Measurements from ENCODE around the gene ZNF208.
"Not testable (repeated sequence)": the region's sequence is repeated elsewhere in the genome, so short reads cannot be mapped to it uniquely, and the experiment has no call there.

ZNF208 gene

DNA sequence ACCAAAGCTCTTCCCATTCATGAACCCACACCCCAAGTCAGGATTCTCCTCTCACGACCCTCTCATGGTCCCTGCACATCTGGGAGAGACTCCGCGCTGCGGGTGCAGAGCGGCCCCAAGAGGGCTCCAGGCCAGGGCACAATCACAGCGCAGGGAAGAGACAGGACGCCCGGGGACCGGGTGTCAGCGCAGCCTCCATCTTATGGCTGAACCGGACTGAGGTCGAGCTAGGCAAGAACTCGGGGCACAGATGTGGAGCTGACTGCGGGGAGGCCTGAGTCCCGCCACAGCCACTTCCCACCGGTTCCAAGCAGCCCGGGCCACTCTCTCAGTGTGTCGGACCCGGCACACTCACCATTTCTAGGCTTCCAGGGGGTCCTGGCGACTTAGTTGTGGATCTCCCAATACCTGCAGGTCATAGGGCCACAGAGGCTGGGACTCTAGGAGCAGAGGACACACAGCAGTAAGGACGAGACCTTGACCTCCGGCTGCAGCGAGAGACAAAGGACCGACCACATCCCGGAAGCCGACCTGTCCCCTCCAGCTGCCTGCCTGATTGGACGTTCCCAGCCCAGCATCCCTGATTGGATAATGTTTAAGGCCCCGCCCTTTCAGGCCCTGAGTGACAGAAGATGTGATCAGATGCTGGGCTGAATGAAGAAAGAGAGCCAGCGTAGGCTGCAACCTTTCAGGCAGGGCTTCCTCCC is at the start of gene ZNF208:
TSS of gene ZNF208 (minus strand) at position 507 of the 707 bp plus-strand sequence. CDS start at position 358, 149 bp downstream.
- peak within 1 kb of the TSS; percentile 72 for H3K4me3 Mint-ChIP-seq
- H3K4me1 Mint-ChIP-seq; H3K36me3 Mint-ChIP-seq (ENCODE audit: insufficient read depth); H3K27me3 Mint-ChIP-seq; H3K9me3 Mint-ChIP-seq: not testable (repeated sequence)
- peak; percentile 62 for ATAC-seq (replicated peaks; ENCODE audit: extremely low read depth, poor library complexity, severe bottlenecking)
- peak in 1 of 2 donors; percentile 13 for DNase-seq (ENCODE audit: low spot score in 2 of 2)
- H3K27ac Mint-ChIP-seq (ENCODE audit: low read depth), result peak within 1 kb of the TSS; percentile 62

DNA sequence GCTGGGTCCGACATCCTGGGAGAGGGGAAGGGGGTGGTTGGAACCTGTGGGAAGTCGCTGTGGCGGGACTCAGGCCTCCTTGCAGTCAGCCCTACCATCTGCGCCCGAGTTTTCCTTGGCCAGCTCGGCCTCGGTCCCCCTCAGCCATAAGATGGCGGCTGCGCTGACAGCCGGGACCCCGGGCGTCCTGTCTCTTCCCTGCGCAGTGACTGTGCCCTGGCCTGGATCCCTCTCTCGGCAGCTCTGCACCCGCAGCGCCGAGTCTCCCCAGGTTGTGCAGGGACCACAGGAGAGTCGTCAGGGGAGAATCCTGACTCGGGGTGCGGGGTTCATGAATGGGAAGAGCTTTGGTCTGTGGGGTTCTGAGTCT is 41.9 kb upstream of the ZNF208 start:
- ATAC-seq (replicated peaks; ENCODE audit: extremely low read depth, poor library complexity, severe bottlenecking) (peak; percentile 33), DNase-seq (ENCODE audit: low spot score in 2 of 2) (peak in 1 of 2 donors; percentile 14)
- Mint-ChIP-seq H3K27me3 (no peaks in the 10 kb centered on the region), H3K36me3 (ENCODE audit: insufficient read depth) (peaks cover 6% of the 10 kb centered on the region), H3K9me3 (no peaks in the 10 kb centered on the region), H3K27ac (ENCODE audit: low read depth) (peak overlapping the region; percentile 92), H3K4me1 (peaks cover 7% of the 10 kb centered on the region), H3K4me3 (peak overlapping the region; percentile 95)

DNA sequence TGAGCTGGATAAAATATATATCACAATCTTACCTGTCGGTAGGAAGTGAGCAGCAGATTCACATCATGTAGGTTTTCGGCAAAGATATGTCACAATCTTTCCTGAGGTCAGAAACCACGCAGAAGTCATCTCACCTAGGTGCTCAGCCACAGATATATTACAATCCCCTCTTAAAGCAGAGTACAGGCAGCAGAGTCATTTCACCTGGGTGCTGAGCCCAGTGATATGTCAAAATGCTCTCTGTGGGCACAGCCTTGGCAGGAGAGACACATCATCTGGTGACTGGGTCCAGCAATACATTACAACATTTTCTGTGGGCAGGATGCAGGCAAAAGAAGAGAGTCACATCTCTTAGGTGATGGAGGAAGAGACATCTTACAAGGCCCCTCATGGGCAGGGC is 30.4 kb upstream of the ZNF208 start:
- H3K9me3 Mint-ChIP-seq; ATAC-seq (replicated peaks; ENCODE audit: extremely low read depth, poor library complexity, severe bottlenecking); H3K36me3 Mint-ChIP-seq (ENCODE audit: insufficient read depth); H3K4me1 Mint-ChIP-seq; DNase-seq (ENCODE audit: low spot score in 2 of 2); H3K27ac Mint-ChIP-seq (ENCODE audit: low read depth); H3K27me3 Mint-ChIP-seq; H3K4me3 Mint-ChIP-seq: not testable (repeated sequence)

DNA sequence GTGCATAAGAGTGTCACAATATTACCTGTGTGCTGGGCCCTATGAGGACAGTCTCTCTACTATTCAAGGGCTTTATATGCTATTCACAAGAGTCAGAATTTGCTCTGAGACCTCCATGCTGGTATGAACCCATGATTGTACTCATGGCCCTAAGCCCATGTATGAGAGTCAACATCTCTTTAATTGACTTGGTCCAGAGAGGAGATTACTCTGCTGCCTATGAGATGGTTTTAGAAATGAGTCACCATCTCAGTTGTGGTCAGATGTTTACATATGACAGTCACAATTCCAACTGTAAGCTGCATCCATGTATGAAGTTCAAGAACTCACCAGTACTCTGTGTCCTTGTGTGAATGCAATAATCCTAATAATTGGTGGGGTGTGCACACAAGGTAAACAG is 19.9 kb upstream of the ZNF208 start:
- Mint-ChIP-seq H3K27ac (ENCODE audit: low read depth) (no peak overlapping the region), H3K4me3 (no peak overlapping the region), H3K36me3 (ENCODE audit: insufficient read depth) (peaks cover 2% of the 10 kb centered on the region), H3K27me3 (no peaks in the 10 kb centered on the region), H3K4me1 (no peaks in the 10 kb centered on the region), H3K9me3 (peaks cover 5% of the 10 kb centered on the region)
- no peak for ATAC-seq (replicated peaks; ENCODE audit: extremely low read depth, poor library complexity, severe bottlenecking)
- no peak for DNase-seq (ENCODE audit: low spot score in 2 of 2)

DNA sequence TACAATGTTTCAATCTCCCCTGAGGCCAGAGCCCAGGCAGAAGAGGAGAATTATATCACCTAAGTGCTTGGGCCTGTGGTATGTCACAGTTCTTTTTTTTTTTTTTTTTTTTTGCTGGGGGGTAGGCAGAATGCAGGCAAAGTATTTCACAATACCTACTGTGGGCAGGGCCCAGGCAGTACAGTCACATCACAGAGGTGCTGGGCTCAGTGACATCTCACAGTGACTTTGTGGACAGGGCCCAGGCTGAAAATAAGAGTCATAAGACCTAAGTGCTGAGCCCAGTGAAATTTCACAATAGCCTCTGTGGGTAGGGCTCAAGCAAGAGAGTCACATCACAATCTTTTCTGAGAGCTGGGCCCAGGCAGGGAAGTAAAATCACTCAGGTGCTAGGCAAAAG is 15.9 kb upstream of the ZNF208 start:
- H3K9me3 Mint-ChIP-seq, result peaks cover 5% of the 10 kb centered on the region
- H3K4me3 Mint-ChIP-seq, result no peak overlapping the region
- H3K36me3 Mint-ChIP-seq (ENCODE audit: insufficient read depth), result peaks cover 2% of the 10 kb centered on the region
- H3K4me1 Mint-ChIP-seq, result no peaks in the 10 kb centered on the region
- no peak for ATAC-seq (replicated peaks; ENCODE audit: extremely low read depth, poor library complexity, severe bottlenecking)
- H3K27ac Mint-ChIP-seq (ENCODE audit: low read depth), result no peak overlapping the region
- DNase-seq (ENCODE audit: low spot score in 2 of 2), result no peak
- H3K27me3 Mint-ChIP-seq, result no peaks in the 10 kb centered on the region

DNA sequence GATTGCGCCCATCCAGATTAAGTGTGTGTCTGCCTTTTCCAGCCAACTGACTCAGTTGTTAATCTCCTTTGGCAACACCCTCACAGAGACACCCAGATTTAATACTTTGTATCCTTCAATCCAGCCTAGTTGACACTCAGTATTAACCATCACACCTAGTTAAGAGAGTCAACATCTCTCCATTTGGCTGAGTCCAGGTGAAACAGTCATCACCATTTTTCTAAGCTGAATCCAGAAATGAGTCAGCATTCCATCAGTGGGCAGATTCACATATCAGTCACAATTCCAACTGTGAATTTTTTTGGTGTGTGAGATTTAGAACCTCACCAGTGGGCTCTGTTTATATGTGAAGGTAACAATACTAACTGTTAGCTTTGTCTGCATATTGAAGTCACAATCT is 14.8 kb upstream of the ZNF208 start:
- H3K9me3 Mint-ChIP-seq; DNase-seq (ENCODE audit: low spot score in 2 of 2): not testable (repeated sequence)

DNA sequence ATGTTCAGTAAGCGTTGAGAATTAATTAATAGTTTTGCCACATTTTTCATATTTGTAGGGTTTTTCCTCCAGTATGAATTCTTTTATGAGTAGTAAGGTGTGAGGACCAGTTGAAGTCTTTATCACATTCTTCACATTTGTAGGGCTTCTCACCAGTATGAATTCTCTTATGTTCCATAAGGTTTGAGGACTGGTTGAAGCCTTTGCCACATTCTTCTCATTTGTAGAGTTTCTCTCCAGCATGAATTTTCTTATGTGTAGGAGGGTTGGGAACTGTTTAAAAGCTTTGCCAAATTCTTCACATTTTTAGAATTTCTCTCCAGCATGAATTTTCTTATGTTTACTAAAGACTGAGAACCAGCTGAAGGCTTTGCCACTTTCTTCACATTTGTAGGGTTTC is 40.3 kb downstream of the ZNF208 start:
- Mint-ChIP-seq H3K4me1 (no peaks in the 10 kb centered on the region), H3K27ac (ENCODE audit: low read depth) (no peak overlapping the region), H3K36me3 (ENCODE audit: insufficient read depth) (no peaks in the 10 kb centered on the region), H3K9me3 (peaks cover 6% of the 10 kb centered on the region), H3K27me3 (no peaks in the 10 kb centered on the region), H3K4me3 (no peak overlapping the region)
- ATAC-seq (replicated peaks; ENCODE audit: extremely low read depth, poor library complexity, severe bottlenecking) (no peak), DNase-seq (ENCODE audit: low spot score in 2 of 2) (no peak)

More for the DNA sequence above, 14.8 kb upstream of the ZNF208 start:
- not testable (repeated sequence) for H3K27me3 Mint-ChIP-seq; H3K27ac Mint-ChIP-seq (ENCODE audit: low read depth); H3K4me1 Mint-ChIP-seq; H3K4me3 Mint-ChIP-seq; ATAC-seq (replicated peaks; ENCODE audit: extremely low read depth, poor library complexity, severe bottlenecking); H3K36me3 Mint-ChIP-seq (ENCODE audit: insufficient read depth)

DNA sequence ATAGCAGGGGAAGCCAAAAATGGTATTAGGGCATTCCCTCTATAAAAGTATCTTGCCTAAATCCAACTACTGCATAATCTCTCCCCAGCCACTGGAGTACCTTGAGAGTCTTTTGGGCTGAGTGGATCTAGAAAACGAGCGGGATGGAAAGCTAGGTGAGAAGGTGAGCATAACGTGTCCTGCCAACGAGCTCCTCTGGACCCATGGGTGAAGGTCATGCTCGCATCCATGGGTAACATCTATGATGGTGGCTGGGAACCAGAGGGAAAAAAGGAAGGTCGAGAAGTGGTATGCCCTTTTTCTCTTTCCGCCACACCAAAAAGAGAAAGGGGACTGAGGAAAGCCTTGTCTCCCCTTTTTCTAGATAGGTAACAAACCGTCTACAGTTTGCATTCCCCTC is 63.0 kb downstream of the ZNF208 start:
- no peak for ATAC-seq (replicated peaks; ENCODE audit: extremely low read depth, poor library complexity, severe bottlenecking)
- no peak overlapping the region for H3K4me3 Mint-ChIP-seq
- peaks cover 15% of the 10 kb centered on the region for H3K9me3 Mint-ChIP-seq
- no peaks in the 10 kb centered on the region for H3K27me3 Mint-ChIP-seq
- no peak for DNase-seq (ENCODE audit: low spot score in 2 of 2)
- no peaks in the 10 kb centered on the region for H3K4me1 Mint-ChIP-seq
- no peak overlapping the region for H3K27ac Mint-ChIP-seq (ENCODE audit: low read depth)
- H3K36me3 Mint-ChIP-seq (ENCODE audit: insufficient read depth), result no peaks in the 10 kb centered on the region

DNA sequence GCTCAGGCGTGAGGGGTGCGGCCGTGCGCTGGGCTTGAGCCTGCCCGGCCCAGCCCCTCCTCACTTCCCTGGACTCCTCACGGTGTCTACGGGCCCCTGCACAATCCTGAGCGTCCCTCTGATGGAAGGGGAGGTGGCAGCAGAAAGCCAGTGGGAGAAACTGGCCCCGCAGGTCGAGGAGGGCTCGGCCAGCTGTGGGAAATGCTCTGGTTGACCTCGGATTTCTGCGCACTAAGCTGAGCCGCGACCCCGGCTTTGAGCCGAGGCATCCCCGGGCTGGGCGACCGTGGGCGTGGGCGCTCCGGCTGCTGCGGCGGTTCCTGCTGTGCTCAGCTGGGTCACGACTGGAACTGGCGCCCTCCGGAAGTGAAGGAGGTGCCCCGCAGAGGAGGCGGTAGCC is 70.1 kb downstream of the ZNF208 start:
- Mint-ChIP-seq H3K4me1 (no peaks in the 10 kb centered on the region), H3K27me3 (no peaks in the 10 kb centered on the region), H3K27ac (ENCODE audit: low read depth) (no peak overlapping the region), H3K4me3 (no peak overlapping the region), H3K9me3 (no peaks in the 10 kb centered on the region), H3K36me3 (ENCODE audit: insufficient read depth) (no peaks in the 10 kb centered on the region)
- DNase-seq (ENCODE audit: low spot score in 2 of 2) (no peak), ATAC-seq (replicated peaks; ENCODE audit: extremely low read depth, poor library complexity, severe bottlenecking) (no peak)

DNA sequence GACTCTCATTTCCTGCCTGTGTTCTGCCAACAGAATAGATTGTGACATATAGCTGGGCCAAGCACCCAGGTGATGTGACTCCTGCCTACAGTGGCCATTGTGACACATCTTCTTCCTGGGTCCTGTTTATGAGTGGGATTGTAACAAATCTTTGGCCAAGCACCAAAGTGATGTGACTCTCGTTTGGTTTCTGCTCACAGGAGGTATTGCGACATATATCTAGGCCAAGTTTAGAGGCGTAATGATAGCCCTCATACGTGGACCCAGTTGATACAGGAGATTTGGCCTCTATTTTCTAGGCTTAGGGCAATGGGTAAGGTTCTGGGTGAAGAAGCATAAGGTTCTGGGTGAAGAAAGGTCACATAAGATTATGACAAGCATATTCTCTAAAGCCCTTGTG is 76.2 kb downstream of the ZNF208 start:
- no peaks in the 10 kb centered on the region for H3K27me3 Mint-ChIP-seq
- no peak for DNase-seq (ENCODE audit: low spot score in 2 of 2)
- ATAC-seq (replicated peaks; ENCODE audit: extremely low read depth, poor library complexity, severe bottlenecking), result no peak
- H3K36me3 Mint-ChIP-seq (ENCODE audit: insufficient read depth), result no peaks in the 10 kb centered on the region
- no peaks in the 10 kb centered on the region for H3K9me3 Mint-ChIP-seq
- no peak overlapping the region for H3K4me3 Mint-ChIP-seq
- H3K4me1 Mint-ChIP-seq, result no peaks in the 10 kb centered on the region
- H3K27ac Mint-ChIP-seq (ENCODE audit: low read depth), result no peak overlapping the region

DNA sequence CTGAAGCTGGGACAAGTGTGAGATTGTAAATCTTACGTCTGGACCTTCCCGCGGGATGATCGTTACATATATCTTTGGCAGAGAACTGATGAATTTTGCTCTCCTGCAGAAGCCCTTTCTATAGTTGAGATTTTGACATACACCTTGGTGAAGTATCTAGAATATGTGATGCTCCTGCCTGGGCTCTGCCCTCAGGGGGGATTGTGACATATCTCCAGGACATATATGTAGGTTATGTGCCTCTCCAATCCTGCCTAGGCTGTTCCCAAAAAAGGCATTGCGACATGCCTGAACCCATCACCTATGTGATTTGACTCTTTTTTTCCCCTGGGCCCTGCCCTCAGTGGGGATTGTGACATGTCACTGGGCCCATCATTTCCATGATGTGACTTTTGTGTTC is 76.6 kb downstream of the ZNF208 start:
- H3K4me3 Mint-ChIP-seq, result no peak overlapping the region
- no peak for DNase-seq (ENCODE audit: low spot score in 2 of 2)
- no peaks in the 10 kb centered on the region for H3K27me3 Mint-ChIP-seq
- H3K27ac Mint-ChIP-seq (ENCODE audit: low read depth), result no peak overlapping the region
- ATAC-seq (replicated peaks; ENCODE audit: extremely low read depth, poor library complexity, severe bottlenecking), result no peak
- H3K4me1 Mint-ChIP-seq, result no peaks in the 10 kb centered on the region
- no peaks in the 10 kb centered on the region for H3K36me3 Mint-ChIP-seq (ENCODE audit: insufficient read depth)
- no peaks in the 10 kb centered on the region for H3K9me3 Mint-ChIP-seq

DNA sequence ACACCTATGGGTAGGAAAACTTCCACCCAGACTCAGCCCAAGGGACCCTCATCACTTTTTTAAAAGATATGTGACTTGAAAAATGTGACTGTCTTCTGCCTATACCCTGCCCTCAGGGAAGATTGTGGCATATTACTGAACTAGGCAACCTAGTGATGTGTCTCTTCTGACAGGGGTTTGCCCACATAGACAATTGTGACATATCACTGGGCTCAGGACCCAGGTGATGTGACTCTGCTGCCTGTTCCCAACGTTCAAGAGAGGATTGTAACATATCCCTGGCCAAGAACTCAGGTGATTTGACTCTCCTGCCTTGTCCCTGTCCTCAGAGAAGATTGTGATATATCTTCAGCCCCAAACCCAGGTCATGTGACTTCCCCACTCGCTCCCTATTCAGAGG is 88.5 kb downstream of the ZNF208 start:
- Mint-ChIP-seq H3K4me3 (no peak overlapping the region), H3K27me3 (no peaks in the 10 kb centered on the region), H3K36me3 (ENCODE audit: insufficient read depth) (no peaks in the 10 kb centered on the region), H3K27ac (ENCODE audit: low read depth) (no peak overlapping the region), H3K4me1 (no peaks in the 10 kb centered on the region), H3K9me3 (peaks cover 10% of the 10 kb centered on the region)
- ATAC-seq (replicated peaks; ENCODE audit: extremely low read depth, poor library complexity, severe bottlenecking) (no peak), DNase-seq (ENCODE audit: low spot score in 2 of 2) (no peak)

DNA sequence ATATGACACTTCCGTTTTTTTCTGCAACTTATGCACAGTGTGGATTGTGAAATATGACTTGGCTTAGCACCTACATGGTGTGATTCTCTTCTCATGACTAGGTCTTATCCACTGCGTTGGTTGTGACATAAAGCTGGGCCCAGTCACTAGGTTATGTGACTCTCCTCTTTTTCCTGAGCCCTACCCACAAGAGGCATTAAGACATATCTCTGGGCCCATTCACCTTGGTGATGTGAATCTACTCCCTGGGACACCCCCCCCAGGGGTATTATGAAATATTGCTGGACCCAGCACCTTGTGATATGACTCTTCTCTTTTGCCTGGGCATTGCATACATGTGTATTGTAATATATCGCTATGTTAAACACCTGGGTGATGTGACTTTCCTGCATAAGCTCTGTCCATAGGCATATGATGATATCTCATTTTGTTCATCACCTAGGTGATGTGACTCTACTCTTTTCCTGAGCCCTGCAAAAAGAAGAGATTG is 89.0 kb downstream of the ZNF208 start:
- no peaks in the 10 kb centered on the region for H3K27me3 Mint-ChIP-seq
- ATAC-seq (replicated peaks; ENCODE audit: extremely low read depth, poor library complexity, severe bottlenecking) (no peak), DNase-seq (ENCODE audit: low spot score in 2 of 2) (no peak)
- H3K27ac Mint-ChIP-seq (ENCODE audit: low read depth), result no peak overlapping the region
- no peak overlapping the region for H3K4me3 Mint-ChIP-seq
- H3K4me1 Mint-ChIP-seq, result no peaks in the 10 kb centered on the region
- H3K36me3 Mint-ChIP-seq (ENCODE audit: insufficient read depth), result no peaks in the 10 kb centered on the region
- H3K9me3 Mint-ChIP-seq, result peaks cover 14% of the 10 kb centered on the region

Data from central memory CD8-positive, alpha-beta T cell (primary cell).